Activated T-helper 1 cell treated with Interleukin-2 at 50 U/mL for 16 hours (primary cell): Measurements from ENCODE around the gene MAD1L1.

Source experiments
- DNase-seq: peaks from one replicate; pipeline ENCODE4 v3.0.0-alpha.2; 2020; ENCODE audit warnings: low read depth

MAD1L1 gene

DNA sequence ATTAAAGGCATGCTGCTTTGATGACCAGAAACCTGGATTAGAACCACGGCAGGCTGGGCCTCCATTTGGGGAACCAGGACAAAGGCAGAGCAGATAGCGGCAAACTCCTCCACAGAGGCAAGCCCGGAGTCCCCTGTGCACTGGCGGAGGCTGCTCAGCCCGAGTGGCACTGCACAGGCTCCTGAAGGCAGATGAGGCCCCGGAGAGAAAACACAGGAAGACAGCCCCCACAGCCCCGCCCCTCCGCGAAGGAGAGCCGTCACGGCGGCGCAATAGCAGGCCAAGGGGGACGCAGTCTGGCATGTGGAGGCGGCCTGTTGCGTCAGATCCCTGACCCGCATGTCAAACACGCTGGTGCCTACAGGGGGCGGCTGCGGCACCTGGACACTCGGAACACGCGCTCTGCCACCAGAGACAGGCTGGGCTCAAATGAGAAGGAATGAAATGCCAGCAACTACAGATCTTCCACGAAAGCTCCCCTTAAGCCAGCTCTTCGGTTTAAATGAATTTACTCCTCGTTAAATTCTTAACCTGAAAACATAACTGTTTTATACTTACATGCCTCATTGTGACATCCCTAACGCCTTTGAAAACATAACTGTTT lies 128.5 kb downstream of the MAD1L1 start:
- DNase-seq, result no peak

DNA sequence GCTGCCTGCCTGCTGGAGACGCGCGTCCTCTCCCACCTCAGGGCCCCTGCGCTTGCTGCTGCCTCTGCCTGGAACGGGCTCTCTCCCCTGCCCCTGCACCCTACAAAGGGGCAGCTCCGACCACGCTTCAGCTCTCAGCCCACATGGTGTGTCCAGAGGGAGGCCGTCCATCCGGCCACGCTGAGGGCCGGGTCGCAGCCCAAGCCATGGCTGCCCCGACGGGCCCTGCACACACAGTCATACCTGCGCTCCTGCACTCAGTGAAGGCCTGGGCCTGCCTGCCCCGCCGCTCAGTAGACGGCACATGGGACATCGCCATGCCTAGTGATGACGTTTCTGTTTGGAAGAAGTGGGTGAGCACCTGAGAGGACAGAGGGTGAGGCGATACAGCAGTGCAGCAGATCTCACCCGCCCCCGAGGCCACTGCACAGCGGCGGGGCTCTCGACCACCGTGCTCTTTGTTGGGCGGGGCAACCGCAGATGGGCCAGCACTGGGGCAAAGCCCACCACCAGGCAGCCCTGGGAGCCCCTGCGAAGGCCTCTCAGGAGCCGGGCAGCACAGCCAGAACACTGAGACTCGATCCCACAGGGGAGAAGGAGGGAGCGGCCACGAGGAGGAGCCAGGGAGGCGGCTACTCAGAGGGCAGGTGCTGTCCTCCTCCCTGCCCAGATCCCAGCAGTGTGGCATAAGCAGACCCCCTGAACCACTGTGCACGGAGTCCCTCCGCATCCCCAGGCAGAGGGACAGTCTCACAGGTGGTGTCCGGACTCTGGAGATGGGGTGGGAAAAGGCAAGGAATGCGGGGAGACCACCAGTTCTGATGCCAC lies 129.5 kb downstream of the MAD1L1 start:
- no peak for DNase-seq

DNA sequence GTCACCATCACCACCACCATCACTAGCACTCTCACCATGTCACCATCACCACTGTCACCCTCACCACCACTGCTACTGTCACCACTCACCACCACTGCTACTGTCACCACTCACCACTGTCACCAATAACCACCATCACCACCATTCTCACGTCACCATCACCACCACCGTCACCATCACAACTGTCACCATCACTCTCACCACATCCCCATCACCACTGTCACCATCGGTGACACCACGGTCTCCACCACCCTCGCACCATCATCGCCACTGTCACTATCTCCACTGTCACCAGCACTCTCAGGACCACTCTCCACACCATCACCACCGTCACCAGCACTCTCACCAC lies 130.4 kb downstream of the MAD1L1 start:
- no peak for DNase-seq

DNA sequence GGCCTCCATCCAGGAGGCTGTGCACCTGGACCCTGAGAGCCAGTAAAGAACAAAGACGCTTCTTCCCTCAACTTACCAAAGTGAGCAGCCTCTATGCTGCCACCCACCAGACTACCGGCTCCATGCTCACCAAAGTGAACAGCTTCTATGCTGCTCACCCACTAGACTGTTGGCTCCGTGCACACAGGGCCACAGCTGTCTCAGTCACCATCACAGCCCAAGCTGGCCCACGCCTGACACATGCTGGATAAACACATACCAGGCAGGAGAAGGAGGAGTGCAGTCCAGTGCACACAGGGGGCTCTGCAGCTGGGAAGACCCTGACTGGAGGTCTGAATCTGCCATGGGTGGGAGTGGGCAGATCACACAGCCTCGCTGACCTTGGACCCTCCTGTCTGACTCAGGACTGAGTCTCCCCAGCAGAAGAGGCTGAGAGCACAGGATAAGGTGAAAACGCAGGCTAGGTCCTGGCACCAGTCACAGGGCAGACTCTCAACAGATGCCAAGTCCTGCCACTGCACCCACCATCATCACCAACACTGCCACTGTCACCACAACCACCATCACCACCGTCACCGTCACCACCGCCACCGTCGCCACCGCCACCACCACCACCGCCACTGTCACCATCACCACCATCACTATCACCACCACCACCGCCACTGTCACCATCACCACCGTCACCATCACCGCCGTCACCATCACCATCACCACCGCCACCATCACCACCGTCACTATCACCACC lies 130.9 kb downstream of the MAD1L1 start:
- no peak for DNase-seq

DNA sequence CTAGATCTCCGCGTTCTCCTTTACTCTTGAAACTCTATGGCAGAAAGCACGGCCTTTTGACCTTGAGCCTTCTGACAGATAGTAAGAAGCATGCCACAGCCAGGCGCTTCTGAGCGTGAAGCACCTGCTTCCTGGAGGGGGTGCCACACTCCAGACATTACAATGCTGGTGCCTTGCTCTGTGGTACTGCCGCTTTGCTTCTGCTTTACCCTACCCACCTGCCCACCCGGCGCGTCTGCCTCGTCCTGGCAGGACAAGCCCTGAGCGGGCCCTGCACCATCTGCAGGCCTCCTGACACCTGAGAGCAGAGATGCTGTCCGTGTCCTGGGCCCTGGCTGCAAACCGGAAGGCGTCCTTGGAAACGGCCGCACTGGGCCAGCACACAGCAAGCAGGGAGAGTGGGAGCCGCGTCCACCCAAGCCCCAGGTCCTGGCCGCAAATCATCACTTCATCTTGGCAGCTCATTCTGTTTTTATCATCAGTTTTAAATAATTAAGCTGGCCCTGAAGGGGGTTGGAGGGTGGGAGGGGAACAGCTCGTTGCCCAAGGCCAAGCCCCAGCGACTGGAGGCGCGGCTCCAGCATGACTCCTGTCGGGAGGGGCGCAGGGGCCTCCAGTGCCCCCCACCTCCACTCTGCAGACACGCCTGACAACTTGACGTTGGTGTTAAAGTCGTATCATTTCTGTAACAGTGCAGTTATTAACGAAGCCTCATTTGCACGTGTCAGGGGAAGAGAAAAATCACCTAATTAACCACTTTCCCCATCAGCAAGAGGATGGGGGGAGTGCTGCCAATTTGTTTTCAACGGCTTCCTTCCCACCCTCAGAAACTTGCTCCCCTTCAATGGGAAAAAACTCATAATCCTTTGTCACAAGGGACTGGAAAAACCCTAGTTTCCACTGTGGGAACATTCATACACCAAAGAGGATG lies 132.2 kb downstream of the MAD1L1 start:
- DNase-seq, result no peak

DNA sequence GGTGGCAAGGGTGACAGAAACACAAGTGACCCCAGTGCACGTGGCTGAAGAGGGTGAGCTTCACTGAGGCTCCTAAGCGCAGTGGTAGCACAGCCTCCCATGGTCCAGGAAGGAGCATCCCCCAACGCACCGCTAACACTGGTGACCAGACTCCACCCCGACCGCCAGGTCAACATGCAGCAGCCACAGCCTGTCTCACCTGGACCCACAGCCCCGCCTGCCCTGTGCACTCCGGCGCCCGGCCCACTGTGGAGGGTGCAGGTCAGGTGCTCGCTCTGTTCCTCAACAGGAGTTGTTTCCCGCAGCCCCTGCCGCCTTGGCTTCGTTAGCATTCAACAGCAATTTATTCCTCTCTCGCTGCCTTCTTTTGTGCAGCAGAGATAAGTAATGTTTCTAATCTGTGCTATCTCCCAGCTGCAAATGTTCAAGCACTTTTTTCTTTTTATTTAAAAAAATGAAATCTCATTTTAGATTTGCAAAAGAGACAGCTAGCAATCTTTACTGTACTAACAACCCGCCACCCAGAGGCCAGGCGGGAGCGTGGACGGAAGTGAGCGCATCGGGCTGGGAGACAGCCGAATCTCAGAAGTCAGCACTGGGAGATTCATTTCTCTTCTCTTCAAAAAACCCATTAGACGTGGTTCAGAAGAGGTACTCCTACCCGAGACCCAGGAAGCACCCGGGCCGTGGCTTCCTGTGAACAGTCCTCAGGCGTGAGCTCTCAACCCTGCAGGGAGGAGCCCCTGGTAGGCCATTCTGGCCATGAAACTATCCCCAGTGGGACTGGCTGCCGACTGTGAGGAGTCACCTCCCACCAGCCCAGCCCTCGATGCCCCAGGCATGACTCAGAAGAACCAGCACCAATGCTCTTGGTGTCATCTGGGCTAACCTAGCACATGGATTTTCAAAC lies 133.4 kb downstream of the MAD1L1 start:
- DNase-seq, result peak; percentile 12

DNA sequence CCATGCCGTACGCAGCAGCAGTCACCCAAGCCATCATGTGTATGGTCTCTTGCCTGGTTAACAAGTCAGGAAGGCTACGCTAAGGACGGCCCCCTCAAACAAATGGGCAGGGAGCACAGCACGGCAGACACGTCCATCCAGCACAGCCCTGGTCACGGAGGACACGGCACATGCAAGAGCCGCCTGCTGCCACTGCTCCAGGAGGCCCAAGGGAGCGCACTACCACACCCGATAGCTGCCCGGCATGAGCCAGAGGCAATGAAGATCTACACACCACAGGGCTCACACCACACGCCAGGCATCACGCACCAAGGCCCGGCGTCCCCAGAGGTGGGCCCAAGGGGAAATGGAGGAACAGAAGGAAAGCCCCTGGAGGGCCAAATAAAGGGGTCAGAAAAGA lies 134.2 kb downstream of the MAD1L1 start:
- no peak for DNase-seq

DNA sequence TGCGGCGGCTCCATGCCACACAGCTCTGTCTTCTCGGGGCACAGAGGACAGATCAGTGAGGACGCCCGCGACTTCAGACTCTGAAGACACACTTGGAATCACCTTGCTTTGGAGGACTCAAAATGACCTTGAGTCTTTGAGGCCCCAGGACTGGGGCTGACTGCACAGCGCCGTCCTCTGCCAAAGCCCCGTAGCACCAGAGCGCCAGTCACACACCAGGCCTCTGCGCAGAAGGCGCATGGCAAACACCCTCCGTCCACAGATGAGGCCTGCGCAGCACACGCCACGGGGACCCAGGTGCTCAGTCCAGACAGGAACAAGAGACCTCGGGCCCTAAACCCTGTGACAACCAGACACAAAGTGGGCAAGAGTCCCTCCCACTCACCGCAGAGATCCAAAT lies 134.7 kb downstream of the MAD1L1 start:
- no peak for DNase-seq

- no peak for DNase-seq
These were observed 135.3 kb downstream of the MAD1L1 start for GRCh38 chr7:2097492-2097891.

GRCh38 chr7:2096692-2097387 lies 135.9 kb downstream of the MAD1L1 start:
- no peak for DNase-seq

GRCh38 chr7:2095436-2095835 lies 137.3 kb downstream of the MAD1L1 start:
- no peak for DNase-seq

- no peak for DNase-seq
These were observed 138.2 kb downstream of the MAD1L1 start for GRCh38 chr7:2094454-2095045.

GRCh38 chr7:2093843-2094220 lies 138.9 kb downstream of the MAD1L1 start:
- no peak for DNase-seq

- DNase-seq, result no peak
These were observed 139.4 kb downstream of the MAD1L1 start for GRCh38 chr7:2093215-2093842.

- DNase-seq, result no peak
These were observed 140.5 kb downstream of the MAD1L1 start for GRCh38 chr7:2092279-2092678.

GRCh38 chr7:2090526-2091520 lies 141.9 kb downstream of the MAD1L1 start:
- DNase-seq, result no peak

DNA sequence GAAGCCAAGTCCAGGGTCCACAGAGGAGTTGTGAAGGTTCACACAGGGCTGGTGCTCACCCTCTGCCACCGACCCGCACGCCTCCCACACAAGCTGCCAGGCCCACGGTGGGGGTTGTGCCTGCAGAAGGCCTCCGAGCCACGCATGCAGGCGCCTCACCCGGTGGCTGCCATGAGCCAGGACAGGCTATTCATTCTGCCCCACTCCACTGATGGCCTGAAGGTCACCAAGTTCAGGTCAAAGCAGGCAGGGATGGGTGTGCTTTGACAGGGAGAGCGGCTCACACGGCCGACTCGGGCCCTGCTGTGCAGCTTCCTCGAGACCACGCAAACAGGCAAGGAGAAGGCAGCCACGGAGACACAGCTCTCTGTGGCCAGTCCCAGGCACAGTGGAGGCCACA lies 143.9 kb downstream of the MAD1L1 start:
- DNase-seq, result no peak

- DNase-seq, result no peak
These were observed 145.0 kb downstream of the MAD1L1 start for GRCh38 chr7:2087744-2088143.
